ENCODE measurements around the gene SMCO2.

Gene SMCO2

DNA sequence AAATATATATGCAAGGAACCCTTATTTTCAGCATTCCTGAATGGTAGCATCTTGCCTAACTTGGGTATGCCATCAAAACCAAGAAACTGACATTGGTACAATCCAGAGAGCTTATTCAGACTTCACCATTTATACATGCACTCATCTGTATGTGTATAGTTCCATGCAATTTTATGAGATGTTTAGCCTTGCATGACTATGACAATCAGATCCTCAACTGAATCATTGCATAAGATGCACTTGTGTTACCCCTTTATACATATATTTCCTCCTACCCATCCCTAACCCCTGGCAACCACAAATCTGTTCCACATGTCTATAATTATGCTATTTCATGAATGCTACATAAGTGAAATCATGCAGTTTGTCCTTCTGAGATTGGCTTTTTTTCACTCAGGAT lies 40.4 kb downstream of the SMCO2 start:
- no peaks in the 10 kb centered on the region for H4K20me1 ChIP-seq (ENCODE audit: insufficient read depth, low read length)
- H3F3A ChIP-seq (ENCODE audit: insufficient read depth, low read length), result no peaks in the 10 kb centered on the region
- no peak overlapping the region for H3K27ac ChIP-seq (ENCODE audit: low read length)
- H3K4me1 ChIP-seq (ENCODE audit: low read length), result no peaks in the 10 kb centered on the region
- no peak for TF ChIP-seq EZH2 (optimal IDR thresholded peaks at IDR 0.05; ENCODE audit: low read depth, low read length)
- H3K27me3 ChIP-seq (replicated peaks; ENCODE audit: insufficient read depth, low read length), result no peaks in the 10 kb centered on the region
- H3K9ac ChIP-seq (ENCODE audit: low read length), result no peak overlapping the region
- H2AFZ ChIP-seq (ENCODE audit: low read length), result no peak overlapping the region
- H3K36me3 ChIP-seq (replicated peaks; ENCODE audit: insufficient read depth, low read length), result no peaks in the 10 kb centered on the region
- H3K9me3 ChIP-seq (replicated peaks; ENCODE audit: insufficient read depth, low read length), result no peaks in the 10 kb centered on the region
- no peak overlapping the region for H3K4me3 ChIP-seq (ENCODE audit: low read length)
- DNase-seq, result no peak
- H3K9me2 ChIP-seq (replicated peaks; ENCODE audit: insufficient read depth, low read length), result no peaks in the 10 kb centered on the region
- H3K79me2 ChIP-seq (ENCODE audit: low read length), result no peaks in the 10 kb centered on the region
- no peak overlapping the region for H3K4me2 ChIP-seq (ENCODE audit: low read depth, low read length)

DNA sequence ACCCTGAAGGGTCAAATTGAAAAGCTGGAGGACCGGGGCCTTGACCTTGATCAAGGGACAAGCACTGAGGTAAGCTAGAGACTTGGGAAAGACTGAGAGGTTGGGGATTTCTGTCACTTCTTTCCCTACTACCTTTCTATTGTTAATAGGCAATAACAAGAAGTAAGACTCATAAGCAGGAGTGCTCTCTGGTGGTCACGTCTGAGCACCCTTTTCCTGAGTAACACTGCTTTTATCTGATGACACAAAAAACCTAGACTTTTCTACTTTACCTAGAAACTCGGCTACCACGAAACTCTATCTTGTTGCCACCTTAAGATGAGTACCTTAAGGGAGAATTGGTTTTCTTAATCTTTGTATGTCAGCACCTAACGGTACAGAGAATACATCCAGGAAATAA lies 41.9 kb downstream of the SMCO2 start:
- no peak overlapping the region for H2AFZ ChIP-seq (ENCODE audit: low read length)
- H3K9ac ChIP-seq (ENCODE audit: low read length), result no peak overlapping the region
- TF ChIP-seq, protein P1, sequence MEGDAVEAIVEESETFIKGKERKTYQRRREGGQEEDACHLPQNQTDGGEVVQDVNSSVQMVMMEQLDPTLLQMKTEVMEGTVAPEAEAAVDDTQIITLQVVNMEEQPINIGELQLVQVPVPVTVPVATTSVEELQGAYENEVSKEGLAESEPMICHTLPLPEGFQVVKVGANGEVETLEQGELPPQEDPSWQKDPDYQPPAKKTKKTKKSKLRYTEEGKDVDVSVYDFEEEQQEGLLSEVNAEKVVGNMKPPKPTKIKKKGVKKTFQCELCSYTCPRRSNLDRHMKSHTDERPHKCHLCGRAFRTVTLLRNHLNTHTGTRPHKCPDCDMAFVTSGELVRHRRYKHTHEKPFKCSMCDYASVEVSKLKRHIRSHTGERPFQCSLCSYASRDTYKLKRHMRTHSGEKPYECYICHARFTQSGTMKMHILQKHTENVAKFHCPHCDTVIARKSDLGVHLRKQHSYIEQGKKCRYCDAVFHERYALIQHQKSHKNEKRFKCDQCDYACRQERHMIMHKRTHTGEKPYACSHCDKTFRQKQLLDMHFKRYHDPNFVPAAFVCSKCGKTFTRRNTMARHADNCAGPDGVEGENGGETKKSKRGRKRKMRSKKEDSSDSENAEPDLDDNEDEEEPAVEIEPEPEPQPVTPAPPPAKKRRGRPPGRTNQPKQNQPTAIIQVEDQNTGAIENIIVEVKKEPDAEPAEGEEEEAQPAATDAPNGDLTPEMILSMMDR (IDR thresholded peaks at IDR 0.05; ENCODE audit: low read length), result no peak
- TF ChIP-seq EZH2 (optimal IDR thresholded peaks at IDR 0.05; ENCODE audit: low read depth, low read length) (no peak), EZH2phosphoT487 (IDR thresholded peaks at IDR 0.05; ENCODE audit: low read length) (no peak)
- no peaks in the 10 kb centered on the region for H3K4me1 ChIP-seq (ENCODE audit: low read length)
- H4K20me1 ChIP-seq (ENCODE audit: insufficient read depth, low read length), result no peaks in the 10 kb centered on the region
- no peak overlapping the region for H3K27ac ChIP-seq (ENCODE audit: low read length)
- no peaks in the 10 kb centered on the region for H3K36me3 ChIP-seq (replicated peaks; ENCODE audit: insufficient read depth, low read length)
- H3K27me3 ChIP-seq (replicated peaks; ENCODE audit: insufficient read depth, low read length), result no peaks in the 10 kb centered on the region
- no peak overlapping the region for H3K4me2 ChIP-seq (ENCODE audit: low read depth, low read length)
- DNase-seq, result no peak
- no peak overlapping the region for H3K4me3 ChIP-seq (ENCODE audit: low read length)
- H3K9me3 ChIP-seq (replicated peaks; ENCODE audit: insufficient read depth, low read length), result no peaks in the 10 kb centered on the region
- no peaks in the 10 kb centered on the region for H3F3A ChIP-seq (ENCODE audit: insufficient read depth, low read length)
- no peaks in the 10 kb centered on the region for H3K9me2 ChIP-seq (replicated peaks; ENCODE audit: insufficient read depth, low read length)
- no peaks in the 10 kb centered on the region for H3K79me2 ChIP-seq (ENCODE audit: low read length)

DNA sequence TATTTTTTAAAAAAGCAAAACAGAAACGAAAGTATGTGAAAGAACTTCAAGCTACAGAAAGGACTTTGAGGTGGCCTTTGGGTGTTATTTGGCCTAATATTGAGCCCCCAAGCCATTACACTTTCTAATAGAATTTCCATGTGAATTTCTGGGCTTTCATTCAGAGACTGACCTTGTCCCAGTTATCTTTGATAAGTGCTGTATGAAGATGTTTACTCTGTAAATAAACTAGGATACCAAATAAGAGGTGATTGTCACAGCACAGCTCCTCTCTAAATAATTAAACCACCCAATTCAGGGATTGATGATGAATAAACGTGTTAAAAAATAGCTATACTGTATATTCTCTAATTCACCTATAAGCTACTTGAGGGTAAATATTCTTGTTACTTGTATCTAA lies 44.7 kb downstream of the SMCO2 start:
- no peak overlapping the region for H3K4me2 ChIP-seq (ENCODE audit: low read depth, low read length)
- no peaks in the 10 kb centered on the region for H3K36me3 ChIP-seq (replicated peaks; ENCODE audit: insufficient read depth, low read length)
- no peaks in the 10 kb centered on the region for H3K79me2 ChIP-seq (ENCODE audit: low read length)
- no peak overlapping the region for H2AFZ ChIP-seq (ENCODE audit: low read length)
- H3K9me2 ChIP-seq (replicated peaks; ENCODE audit: insufficient read depth, low read length), result no peaks in the 10 kb centered on the region
- no peaks in the 10 kb centered on the region for H3K4me1 ChIP-seq (ENCODE audit: low read length)
- H3K27me3 ChIP-seq (replicated peaks; ENCODE audit: insufficient read depth, low read length), result no peaks in the 10 kb centered on the region
- no peak overlapping the region for H3K4me3 ChIP-seq (ENCODE audit: low read length)
- TF ChIP-seq EZH2phosphoT487 (IDR thresholded peaks at IDR 0.05; ENCODE audit: low read length) (no peak), EZH2 (optimal IDR thresholded peaks at IDR 0.05; ENCODE audit: low read depth, low read length) (no peak)
- TF ChIP-seq, protein P1 (IDR thresholded peaks at IDR 0.05; ENCODE audit: low read length), result no peak
- no peaks in the 10 kb centered on the region for H3F3A ChIP-seq (ENCODE audit: insufficient read depth, low read length)
- no peaks in the 10 kb centered on the region for H4K20me1 ChIP-seq (ENCODE audit: insufficient read depth, low read length)
- H3K9me3 ChIP-seq (replicated peaks; ENCODE audit: insufficient read depth, low read length), result no peaks in the 10 kb centered on the region
- no peak overlapping the region for H3K9ac ChIP-seq (ENCODE audit: low read length)
- DNase-seq, result no peak
- no peak overlapping the region for H3K27ac ChIP-seq (ENCODE audit: low read length)

DNA sequence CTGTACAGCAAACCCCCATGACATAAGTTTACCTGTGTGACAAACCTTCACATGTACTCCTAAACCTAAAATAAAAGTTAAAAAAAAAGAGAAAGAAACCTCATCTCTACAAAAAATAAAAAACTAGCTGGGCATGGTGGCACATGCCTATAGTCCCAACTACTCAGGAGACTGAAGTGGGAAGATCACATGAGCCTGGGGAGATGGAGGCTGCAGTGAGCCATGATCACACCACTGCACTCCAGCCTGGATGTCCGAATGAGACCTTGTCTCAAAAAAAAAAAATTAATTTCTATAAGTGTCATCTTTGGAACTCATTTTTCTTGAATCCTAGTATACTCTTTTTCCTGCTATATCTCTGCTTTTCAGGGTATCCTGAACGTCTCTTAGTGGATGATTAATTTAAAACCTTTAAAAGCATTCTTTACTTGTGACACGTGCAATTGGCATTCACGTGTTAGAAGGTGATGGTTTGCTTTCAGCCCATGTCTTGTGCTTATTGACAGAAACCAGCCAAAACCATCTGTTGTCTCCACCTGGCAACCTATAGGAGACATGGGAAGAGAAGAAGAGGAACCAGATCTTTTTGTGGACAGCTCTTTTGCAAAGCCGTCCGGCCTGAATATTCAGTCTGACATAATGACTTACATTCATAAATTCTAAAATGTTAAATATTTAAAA lies 46.9 kb downstream of the SMCO2 start:
- no peak overlapping the region for H3K4me3 ChIP-seq (ENCODE audit: low read length)
- no peak overlapping the region for H3K27ac ChIP-seq (ENCODE audit: low read length)
- H3K9ac ChIP-seq (ENCODE audit: low read length), result no peak overlapping the region
- H3F3A ChIP-seq (ENCODE audit: insufficient read depth, low read length), result no peaks in the 10 kb centered on the region
- H3K9me2 ChIP-seq (replicated peaks; ENCODE audit: insufficient read depth, low read length), result no peaks in the 10 kb centered on the region
- no peaks in the 10 kb centered on the region for H3K4me1 ChIP-seq (ENCODE audit: low read length)
- no peaks in the 10 kb centered on the region for H3K36me3 ChIP-seq (replicated peaks; ENCODE audit: insufficient read depth, low read length)
- H3K9me3 ChIP-seq (replicated peaks; ENCODE audit: insufficient read depth, low read length), result no peaks in the 10 kb centered on the region
- no peak for DNase-seq
- H3K79me2 ChIP-seq (ENCODE audit: low read length), result no peaks in the 10 kb centered on the region
- no peak overlapping the region for H2AFZ ChIP-seq (ENCODE audit: low read length)
- H4K20me1 ChIP-seq (ENCODE audit: insufficient read depth, low read length), result no peaks in the 10 kb centered on the region
- TF ChIP-seq, protein P1 (IDR thresholded peaks at IDR 0.05; ENCODE audit: low read length), result no peak
- TF ChIP-seq EZH2phosphoT487 (IDR thresholded peaks at IDR 0.05; ENCODE audit: low read length) (no peak), EZH2 (optimal IDR thresholded peaks at IDR 0.05; ENCODE audit: low read depth, low read length) (no peak)
- no peaks in the 10 kb centered on the region for H3K27me3 ChIP-seq (replicated peaks; ENCODE audit: insufficient read depth, low read length)
- no peak overlapping the region for H3K4me2 ChIP-seq (ENCODE audit: low read depth, low read length)

Measured in MM.1S (cell line).